ENCODE measurements around the gene TANC1.
A peak's percentile ranks its signal among the peaks of the same experiment; 100 is the strongest.

TANC1 gene

DNA sequence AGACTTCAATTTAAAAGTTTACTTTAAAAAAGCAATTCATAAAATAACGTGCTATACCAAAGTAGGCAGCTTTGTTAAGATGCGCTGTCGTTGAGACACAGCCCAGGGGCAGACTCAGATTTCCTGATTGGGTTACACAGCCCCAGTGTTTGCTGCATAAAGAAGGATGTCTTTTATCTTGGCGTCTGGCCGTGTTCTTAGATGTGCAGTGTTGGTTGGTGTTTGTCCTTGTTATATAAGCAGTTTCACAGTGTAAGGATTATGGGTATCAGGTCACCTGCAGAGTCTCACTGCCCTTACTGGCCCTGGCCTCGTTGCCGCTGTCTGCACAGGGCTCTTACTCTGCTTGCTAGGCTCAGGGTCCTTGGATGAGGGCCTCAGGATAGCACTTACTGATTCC is 209.5 kb downstream of the TANC1 start:
- no peak for ATAC-seq
- no peaks in the 10 kb centered on the region for H3K9me3 Mint-ChIP-seq
- no peak overlapping the region for H3K27ac Mint-ChIP-seq

DNA sequence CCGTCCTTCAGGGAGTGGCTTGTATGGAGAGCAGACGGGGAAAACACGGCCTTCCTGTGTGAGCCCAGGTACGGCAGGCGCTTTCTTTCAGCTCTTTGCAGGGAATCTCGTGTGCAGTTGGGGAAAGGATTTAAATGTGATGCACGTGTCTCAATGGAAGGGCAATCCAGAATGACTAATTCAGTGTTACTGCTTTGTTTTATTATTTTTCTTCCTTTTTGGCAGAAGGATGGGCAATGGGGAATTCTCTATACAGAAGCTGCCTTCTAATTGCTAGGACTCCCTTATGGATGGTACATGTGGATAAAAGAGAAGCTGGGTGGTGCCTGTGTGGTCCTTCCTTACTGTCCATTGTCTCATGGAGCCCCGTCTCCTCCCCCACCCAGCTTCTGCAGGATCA is 210.7 kb downstream of the TANC1 start:
- no peaks in the 10 kb centered on the region for H3K36me3 Mint-ChIP-seq
- no peaks in the 10 kb centered on the region for H3K9me3 Mint-ChIP-seq
- DNase-seq (ENCODE audit: low spot score in 2 of 2) (no peak), ATAC-seq (no peak)
- H3K27ac Mint-ChIP-seq: no peak overlapping the region
- peaks cover 6% of the 10 kb centered on the region for H3K4me1 Mint-ChIP-seq
- H3K4me3 Mint-ChIP-seq: no peak overlapping the region

More for the DNA sequence above, 209.5 kb downstream of the TANC1 start:
- H3K36me3 Mint-ChIP-seq: no peaks in the 10 kb centered on the region
- DNase-seq (ENCODE audit: low spot score in 2 of 2): no peak
- peaks cover 6% of the 10 kb centered on the region for H3K4me1 Mint-ChIP-seq
- H3K4me3 Mint-ChIP-seq: no peak overlapping the region

DNA sequence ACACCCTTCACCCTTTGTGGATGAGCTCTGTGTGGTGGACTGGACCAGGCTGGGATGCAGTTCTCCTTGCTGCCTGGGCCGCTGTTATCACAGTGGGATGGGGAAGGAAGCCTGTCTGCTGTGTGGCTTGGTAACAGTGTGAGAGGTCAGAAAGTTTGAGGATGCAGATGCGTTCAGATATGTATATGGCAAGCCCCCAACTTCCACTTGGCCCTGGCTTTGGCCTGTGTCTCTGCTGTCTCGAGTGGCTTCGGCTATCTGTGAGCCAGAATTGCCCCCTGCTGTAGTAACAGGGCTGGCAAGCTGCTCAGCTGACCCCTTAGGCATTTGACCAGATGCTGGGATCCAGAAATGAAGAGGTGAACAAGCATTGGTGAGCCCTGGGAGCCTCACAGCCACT is 211.3 kb downstream of the TANC1 start:
- no peak overlapping the region for H3K4me3 Mint-ChIP-seq
- no peaks in the 10 kb centered on the region for H3K9me3 Mint-ChIP-seq
- H3K36me3 Mint-ChIP-seq: no peaks in the 10 kb centered on the region
- no peak overlapping the region for H3K27ac Mint-ChIP-seq
- peaks cover 6% of the 10 kb centered on the region for H3K4me1 Mint-ChIP-seq
- ATAC-seq (no peak), DNase-seq (ENCODE audit: low spot score in 2 of 2) (no peak)

GRCh38 chr2:159183346-159183745 is 214.9 kb downstream of the TANC1 start:
- peaks cover 6% of the 10 kb centered on the region for H3K4me1 Mint-ChIP-seq
- H3K4me3 Mint-ChIP-seq: no peak overlapping the region
- ATAC-seq (no peak), DNase-seq (ENCODE audit: low spot score in 2 of 2) (no peak)
- H3K27ac Mint-ChIP-seq: no peak overlapping the region
- no peaks in the 10 kb centered on the region for H3K36me3 Mint-ChIP-seq
- no peaks in the 10 kb centered on the region for H3K9me3 Mint-ChIP-seq

DNA sequence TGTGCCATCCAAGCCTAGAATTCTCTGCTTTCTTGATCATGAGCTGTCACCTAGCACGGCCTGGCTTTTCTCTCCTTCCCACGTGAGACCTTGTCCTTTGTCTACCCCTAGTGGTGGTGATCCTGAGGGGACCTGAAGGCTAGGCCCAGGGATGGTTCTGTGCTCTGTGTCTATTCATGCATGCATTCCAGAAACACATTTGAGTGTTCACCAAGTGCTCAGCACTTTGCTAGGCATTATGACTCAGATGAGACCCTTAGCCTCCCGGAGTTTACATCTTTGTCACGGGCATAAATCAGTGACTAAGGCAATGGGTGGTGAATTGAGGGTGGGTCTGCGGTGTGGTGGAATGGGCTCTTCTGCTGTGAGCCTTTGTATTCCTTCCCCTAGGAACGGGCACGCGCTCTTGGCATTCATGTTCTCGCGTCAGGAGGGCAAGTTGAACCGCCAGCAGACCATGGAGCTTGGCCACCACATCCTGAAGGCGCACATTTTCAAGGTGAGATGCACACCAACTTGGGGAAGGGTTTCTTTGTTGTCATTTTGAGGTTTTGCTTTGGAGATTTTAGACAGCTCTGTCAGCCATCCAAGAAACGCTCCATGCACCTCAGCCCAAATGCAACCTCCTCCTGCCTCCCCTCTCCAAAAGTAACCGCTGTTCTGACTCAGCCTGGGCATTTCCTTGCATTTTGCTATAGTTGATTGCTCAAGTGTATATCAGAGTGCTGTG is 217.1 kb downstream of the TANC1 start:
- peak; percentile 40 for ATAC-seq
- no peaks in the 10 kb centered on the region for H3K36me3 Mint-ChIP-seq

GRCh38 chr2:159186462-159186861 is 218.0 kb downstream of the TANC1 start:
- Mint-ChIP-seq H3K4me1 (no peaks in the 10 kb centered on the region), H3K4me3 (no peak overlapping the region), H3K27ac (no peak overlapping the region), H3K36me3 (no peaks in the 10 kb centered on the region), H3K9me3 (no peaks in the 10 kb centered on the region)
- DNase-seq (ENCODE audit: low spot score in 2 of 2) (no peak), ATAC-seq (no peak)

More for the DNA sequence above, 217.1 kb downstream of the TANC1 start:
- Mint-ChIP-seq H3K9me3 (no peaks in the 10 kb centered on the region), H3K27ac (no peak overlapping the region), H3K4me3 (no peak overlapping the region), H3K4me1 (peaks cover 2% of the 10 kb centered on the region)
- no peak for DNase-seq (ENCODE audit: low spot score in 2 of 2)

DNA sequence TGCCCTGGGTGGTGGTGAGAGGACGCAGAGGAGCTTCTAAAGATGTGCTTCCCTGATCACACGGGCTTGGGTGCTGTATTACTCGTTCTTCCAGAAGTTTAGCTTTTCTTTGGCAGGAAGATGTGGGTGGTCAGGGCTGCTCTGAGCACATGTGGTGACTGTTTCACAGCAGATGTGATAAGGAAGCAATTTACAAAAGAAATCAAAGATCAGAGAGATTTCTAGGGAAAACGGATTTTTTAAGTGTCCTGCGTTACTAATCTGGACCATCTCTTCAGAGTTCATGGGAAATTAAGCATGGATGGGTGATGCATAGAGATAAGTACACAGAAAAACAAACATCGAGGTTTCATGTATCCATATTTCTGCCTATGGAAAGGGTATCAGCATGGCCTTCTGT is 218.7 kb downstream of the TANC1 start:
- Mint-ChIP-seq H3K4me1 (no peaks in the 10 kb centered on the region), H3K9me3 (no peaks in the 10 kb centered on the region), H3K4me3 (no peak overlapping the region), H3K36me3 (no peaks in the 10 kb centered on the region), H3K27ac (no peak overlapping the region)
- ATAC-seq: no peak
- DNase-seq (ENCODE audit: low spot score in 2 of 2): no peak

- ATAC-seq: no peak
- no peak overlapping the region for H3K4me3 Mint-ChIP-seq
- DNase-seq (ENCODE audit: low spot score in 2 of 2): no peak
- H3K9me3 Mint-ChIP-seq: no peaks in the 10 kb centered on the region
- no peaks in the 10 kb centered on the region for H3K36me3 Mint-ChIP-seq
- no peaks in the 10 kb centered on the region for H3K4me1 Mint-ChIP-seq
- H3K27ac Mint-ChIP-seq: no peak overlapping the region
Observed at GRCh38 chr2:159188449-159188848, 220.0 kb downstream of the TANC1 start.

- no peak overlapping the region for H3K27ac Mint-ChIP-seq
- H3K4me3 Mint-ChIP-seq: no peak overlapping the region
- DNase-seq (ENCODE audit: low spot score in 2 of 2) (no peak), ATAC-seq (no peak)
- H3K9me3 Mint-ChIP-seq: no peaks in the 10 kb centered on the region
- H3K36me3 Mint-ChIP-seq: no peaks in the 10 kb centered on the region
- no peaks in the 10 kb centered on the region for H3K4me1 Mint-ChIP-seq
Observed at GRCh38 chr2:159192371-159192918, 224.0 kb downstream of the TANC1 start.

- Mint-ChIP-seq H3K4me1 (no peaks in the 10 kb centered on the region), H3K4me3 (no peak overlapping the region), H3K36me3 (no peaks in the 10 kb centered on the region), H3K9me3 (no peaks in the 10 kb centered on the region), H3K27ac (no peak overlapping the region)
- no peak for ATAC-seq
- DNase-seq (ENCODE audit: low spot score in 2 of 2): no peak
Observed at GRCh38 chr2:159193791-159194190, 225.4 kb downstream of the TANC1 start.

DNA sequence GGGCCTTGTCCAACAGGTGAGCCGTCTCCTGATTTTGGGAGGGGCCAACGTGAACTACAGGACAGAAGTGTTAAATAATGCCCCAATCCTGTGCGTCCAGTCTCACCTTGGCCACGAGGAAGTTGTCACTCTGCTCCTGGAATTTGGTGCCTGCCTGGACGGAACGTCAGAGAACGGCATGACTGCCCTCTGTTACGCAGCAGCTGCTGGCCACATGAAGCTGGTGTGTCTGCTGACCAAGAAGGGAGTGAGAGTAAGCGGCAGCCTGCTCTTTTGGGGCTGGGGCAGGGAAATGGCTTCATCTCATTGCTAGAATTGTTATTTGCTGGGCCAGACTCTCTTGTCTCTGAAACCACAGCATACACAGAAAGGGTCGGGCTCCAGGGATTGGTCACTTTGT is 225.8 kb downstream of the TANC1 start:
- Mint-ChIP-seq H3K9me3 (no peaks in the 10 kb centered on the region), H3K4me1 (peaks cover 4% of the 10 kb centered on the region), H3K4me3 (no peak overlapping the region), H3K36me3 (no peaks in the 10 kb centered on the region), H3K27ac (no peak overlapping the region)
- no peak for DNase-seq (ENCODE audit: low spot score in 2 of 2)
- no peak for ATAC-seq

GRCh38 chr2:159195697-159196096 is 227.3 kb downstream of the TANC1 start:
- Mint-ChIP-seq H3K4me1 (peaks cover 11% of the 10 kb centered on the region), H3K36me3 (no peaks in the 10 kb centered on the region), H3K27ac (no peak overlapping the region), H3K9me3 (no peaks in the 10 kb centered on the region), H3K4me3 (no peak overlapping the region)
- no peak for ATAC-seq
- no peak for DNase-seq (ENCODE audit: low spot score in 2 of 2)

DNA sequence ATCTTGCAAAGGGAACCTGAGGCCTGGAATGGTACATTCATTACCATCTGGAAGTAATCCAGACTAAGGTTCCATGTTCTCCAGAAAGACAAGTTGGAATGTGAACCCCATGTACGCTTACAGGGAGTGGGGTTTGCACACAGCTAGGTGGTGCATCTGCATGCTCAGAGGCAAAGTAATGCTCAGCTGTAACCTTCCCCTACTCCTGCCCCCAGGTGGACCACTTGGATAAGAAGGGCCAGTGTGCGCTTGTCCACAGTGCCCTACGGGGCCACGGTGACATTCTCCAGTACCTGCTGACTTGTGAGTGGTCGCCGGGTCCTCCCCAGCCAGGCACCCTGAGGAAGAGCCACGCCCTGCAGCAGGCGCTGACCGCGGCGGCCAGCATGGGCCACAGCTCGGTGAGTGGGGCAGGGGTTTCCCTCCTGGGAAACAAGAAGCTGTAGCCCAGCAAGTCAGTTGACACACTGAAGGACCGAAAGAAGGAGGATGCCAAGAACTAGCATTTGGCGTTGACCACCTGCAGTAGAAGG is 228.0 kb downstream of the TANC1 start:
- ATAC-seq (no peak), DNase-seq (ENCODE audit: low spot score in 2 of 2) (no peak)
- no peak overlapping the region for H3K4me3 Mint-ChIP-seq
- H3K4me1 Mint-ChIP-seq: peaks cover 18% of the 10 kb centered on the region
- no peaks in the 10 kb centered on the region for H3K9me3 Mint-ChIP-seq
- no peak overlapping the region for H3K27ac Mint-ChIP-seq
- H3K36me3 Mint-ChIP-seq: no peaks in the 10 kb centered on the region

DNA sequence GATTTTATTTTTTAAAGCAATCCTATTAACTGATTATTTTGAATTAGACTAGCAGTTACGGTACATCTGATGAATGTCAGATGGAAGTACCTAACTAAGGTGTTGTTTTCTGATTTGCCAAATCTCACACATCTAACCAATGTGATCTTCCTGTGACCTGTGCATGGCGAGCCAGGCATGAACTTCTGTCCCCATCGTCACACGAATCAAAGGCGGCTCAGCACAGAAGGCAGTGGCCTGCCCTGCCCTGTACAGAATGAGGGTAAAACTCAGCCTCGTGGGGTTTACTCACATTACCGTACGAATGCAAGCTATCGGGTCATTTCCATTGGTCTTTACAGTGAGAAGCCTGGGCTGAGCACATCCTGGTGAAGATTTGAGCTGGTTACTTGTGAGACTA is 230.8 kb downstream of the TANC1 start:
- Mint-ChIP-seq H3K4me1 (peaks cover 26% of the 10 kb centered on the region), H3K4me3 (no peak overlapping the region), H3K36me3 (no peaks in the 10 kb centered on the region), H3K27ac (peak overlapping the region; percentile 37), H3K9me3 (no peaks in the 10 kb centered on the region)
- peak; percentile 48 for ATAC-seq
- no peak for DNase-seq (ENCODE audit: low spot score in 2 of 2)

DNA sequence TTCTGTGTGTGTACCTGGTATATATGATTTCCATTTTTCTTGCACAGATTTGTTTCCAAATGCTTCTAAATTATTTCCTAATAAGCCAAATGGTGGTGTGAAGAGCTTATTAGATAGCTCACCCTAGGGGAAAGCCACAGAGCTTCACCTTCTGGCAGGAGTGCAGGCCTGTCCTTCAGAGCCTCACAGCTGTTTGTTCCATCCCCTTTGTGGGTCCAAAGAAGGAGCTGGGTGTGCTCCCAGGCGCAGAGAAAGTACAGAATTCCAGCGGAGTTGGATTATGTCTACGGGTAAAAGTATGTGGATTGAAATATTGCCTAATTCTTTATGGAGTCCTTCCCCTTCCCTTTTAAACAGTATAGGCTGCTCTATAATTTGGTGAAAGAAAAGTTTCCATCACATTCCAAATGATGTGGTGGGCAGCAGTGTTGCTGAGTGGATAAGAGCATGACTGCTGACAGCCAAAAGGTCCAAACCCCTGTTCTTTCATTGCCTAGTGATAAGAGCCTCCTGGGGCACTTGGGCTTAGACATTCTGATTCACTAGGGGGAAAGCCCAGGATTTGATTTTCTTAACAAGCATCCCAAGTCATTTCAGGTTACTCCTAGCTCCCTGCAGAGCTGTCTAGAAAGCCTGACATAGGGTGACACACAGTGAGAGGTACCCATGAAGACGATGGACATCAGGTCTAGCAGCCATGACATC is 231.5 kb downstream of the TANC1 start:
- H3K4me3 Mint-ChIP-seq: no peak overlapping the region
- H3K4me1 Mint-ChIP-seq: peaks cover 26% of the 10 kb centered on the region
- ATAC-seq (no peak), DNase-seq (ENCODE audit: low spot score in 2 of 2) (no peak)
- H3K36me3 Mint-ChIP-seq: no peaks in the 10 kb centered on the region
- H3K27ac Mint-ChIP-seq: peak overlapping the region; percentile 37
- no peaks in the 10 kb centered on the region for H3K9me3 Mint-ChIP-seq

DNA sequence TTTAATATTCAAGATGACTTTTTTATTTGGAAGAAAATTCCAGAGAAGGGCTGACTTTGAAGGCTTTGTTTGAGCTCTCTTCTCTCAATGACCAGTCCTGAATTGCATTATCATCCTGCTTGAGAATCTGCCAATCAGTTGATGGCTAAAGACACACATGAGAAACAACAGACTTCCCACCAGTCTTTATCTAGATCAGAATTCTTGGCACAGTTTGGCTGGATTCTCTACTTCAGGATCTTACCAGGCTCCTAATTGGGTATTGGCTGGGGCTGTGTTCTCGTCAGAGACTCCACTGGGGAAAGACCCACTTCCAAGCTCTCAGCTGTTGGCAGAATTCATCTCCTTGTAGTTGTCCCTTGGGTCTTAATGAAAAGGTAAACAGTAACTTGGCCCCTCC is 232.1 kb downstream of the TANC1 start:
- peak overlapping the region; percentile 49 for H3K27ac Mint-ChIP-seq
- no peak for ATAC-seq

More for the DNA sequence above, 232.1 kb downstream of the TANC1 start:
- H3K36me3 Mint-ChIP-seq: no peaks in the 10 kb centered on the region
- no peak for DNase-seq (ENCODE audit: low spot score in 2 of 2)
- H3K4me3 Mint-ChIP-seq: no peak overlapping the region
- peaks cover 26% of the 10 kb centered on the region for H3K4me1 Mint-ChIP-seq
- H3K9me3 Mint-ChIP-seq: no peaks in the 10 kb centered on the region

Data from stimulated activated effector memory CD8-positive, alpha-beta T cell treated with anti-CD3 and anti-CD28 coated beads, Interleukin-12 subunit alpha, Interleukin-12 subunit beta, amount 100 ng/mL, for 72 hours (primary cell).